Stimulated activated CD4-positive, alpha-beta T cell treated with anti-CD3 and anti-CD28 coated beads, Interleukin-2, amount 100 ng/mL, for 48 hours (primary cell): ENCODE measurements around the gene TSPAN17.
"Not testable (repeated sequence)": the region's sequence is repeated elsewhere in the genome, so short reads cannot be mapped to it uniquely, and the experiment has no call there.

Source experiments
- DNase-seq, 2 donors: peaks; one replicate each; pipeline ENCODE4 v3.0.0-alpha.2; 2020

Gene TSPAN17, protein sequence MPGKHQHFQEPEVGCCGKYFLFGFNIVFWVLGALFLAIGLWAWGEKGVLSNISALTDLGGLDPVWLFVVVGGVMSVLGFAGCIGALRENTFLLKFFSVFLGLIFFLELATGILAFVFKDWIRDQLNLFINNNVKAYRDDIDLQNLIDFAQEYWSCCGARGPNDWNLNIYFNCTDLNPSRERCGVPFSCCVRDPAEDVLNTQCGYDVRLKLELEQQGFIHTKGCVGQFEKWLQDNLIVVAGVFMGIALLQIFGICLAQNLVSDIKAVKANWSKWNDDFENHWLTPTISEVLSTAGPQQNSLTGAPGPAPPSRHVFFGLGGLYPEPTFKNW

DNA sequence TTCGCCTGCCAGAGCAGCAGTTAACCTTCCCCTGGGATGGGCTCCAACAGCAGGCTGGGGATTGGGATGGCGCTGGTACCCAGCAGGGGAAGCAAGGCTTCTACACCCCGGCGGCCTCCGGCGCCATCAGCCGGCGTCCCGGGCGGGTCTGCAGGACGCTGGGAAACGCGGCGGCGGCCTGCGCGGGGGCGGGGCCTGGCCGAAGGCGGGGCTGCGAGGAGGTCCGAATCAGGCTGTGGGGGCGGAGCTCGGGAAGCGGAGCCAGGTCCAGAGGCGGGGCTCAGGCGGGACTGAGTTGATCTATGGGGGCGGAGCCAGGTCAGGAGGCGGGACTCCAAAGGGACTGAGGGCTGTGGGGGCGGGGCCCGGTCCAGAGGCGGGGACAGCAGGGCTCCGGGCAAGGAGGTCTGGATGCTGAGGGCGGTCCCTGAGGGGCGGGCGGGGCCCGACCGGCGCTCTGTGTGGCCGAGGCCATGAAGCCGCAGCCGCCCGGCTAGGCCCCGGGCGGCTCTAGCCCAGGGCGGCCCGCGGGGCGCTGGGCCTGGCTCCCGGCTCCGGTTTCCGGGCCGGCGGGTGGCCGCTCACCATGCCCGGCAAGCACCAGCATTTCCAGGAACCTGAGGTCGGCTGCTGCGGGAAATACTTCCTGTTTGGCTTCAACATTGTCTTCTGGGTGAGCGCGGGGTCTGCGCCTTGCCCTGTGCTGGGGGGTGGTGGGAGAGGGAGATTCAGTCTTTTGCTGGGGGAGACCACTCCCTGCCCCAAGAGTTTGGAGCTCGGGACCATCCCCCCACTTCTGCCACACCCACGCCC lies at the start of gene TSPAN17:
Gene TSPAN17, plus strand, starts transcription at position 455 of the 813 bp plus-strand sequence. Its CDS starts 132 bp downstream, at position 587.
- peak; percentile 99 to 100 for DNase-seq

DNA sequence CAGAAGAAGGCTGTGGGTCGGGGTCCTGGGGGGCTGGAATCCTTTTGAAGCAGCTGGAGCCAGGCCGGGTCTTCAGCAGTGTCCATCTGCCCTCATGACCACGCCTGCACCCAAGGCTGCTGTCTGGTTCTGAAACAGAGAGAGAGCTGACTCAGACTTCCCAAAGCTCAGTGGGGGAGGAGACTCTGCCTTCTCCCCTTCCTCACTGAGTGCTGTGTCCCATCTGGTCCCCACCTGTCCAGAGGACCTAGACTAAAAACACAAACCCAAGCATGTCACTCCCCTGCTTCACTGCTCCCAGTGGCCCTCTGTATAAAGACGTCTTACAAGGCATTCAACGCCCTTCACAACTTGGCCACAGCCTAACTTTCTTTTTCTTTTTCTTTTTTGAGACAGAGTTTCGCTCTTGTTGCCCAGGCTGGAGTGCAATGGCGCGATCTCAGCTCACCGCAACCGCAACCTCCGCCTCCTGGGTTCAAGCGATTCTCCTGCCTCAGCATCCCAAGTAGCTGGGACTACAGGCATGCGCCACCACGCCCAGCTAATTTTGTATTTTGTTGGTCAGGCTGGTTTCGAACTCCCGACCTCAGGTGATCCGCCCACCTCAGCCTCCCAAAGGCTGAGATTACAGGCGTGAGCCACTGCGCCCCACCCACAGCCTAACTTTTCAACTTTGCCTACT lies 47.4 kb upstream of the TSPAN17 start:
- not testable (repeated sequence) for DNase-seq

DNA sequence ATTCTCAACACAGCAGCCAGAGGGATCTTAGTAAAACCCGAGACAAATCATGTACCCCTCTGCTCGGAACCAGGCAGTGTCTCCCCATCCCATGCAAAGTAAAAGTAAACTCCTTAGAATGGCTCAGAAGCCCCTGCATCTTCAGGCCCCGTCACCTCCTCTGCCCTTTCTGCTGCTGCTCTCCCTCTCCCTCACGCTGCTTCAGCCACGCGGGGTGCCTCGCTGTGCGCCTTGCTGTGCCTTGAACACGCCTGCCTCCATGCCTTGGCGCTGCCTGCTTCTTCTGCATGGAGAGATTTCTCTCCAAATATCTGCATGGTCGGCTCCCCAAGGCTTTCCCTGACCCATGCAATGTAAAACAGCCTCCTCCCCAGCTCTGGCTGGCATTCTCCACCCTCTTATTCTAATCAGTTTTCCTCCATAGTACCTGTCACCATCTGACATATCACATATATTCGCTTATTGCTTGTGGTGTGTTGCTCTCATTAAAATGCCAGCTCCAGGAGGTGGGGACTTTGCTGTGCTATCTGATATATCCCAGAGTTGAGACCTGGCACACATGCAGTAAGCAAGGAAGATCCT lies 45.3 kb upstream of the TSPAN17 start:
- no peak for DNase-seq

DNA sequence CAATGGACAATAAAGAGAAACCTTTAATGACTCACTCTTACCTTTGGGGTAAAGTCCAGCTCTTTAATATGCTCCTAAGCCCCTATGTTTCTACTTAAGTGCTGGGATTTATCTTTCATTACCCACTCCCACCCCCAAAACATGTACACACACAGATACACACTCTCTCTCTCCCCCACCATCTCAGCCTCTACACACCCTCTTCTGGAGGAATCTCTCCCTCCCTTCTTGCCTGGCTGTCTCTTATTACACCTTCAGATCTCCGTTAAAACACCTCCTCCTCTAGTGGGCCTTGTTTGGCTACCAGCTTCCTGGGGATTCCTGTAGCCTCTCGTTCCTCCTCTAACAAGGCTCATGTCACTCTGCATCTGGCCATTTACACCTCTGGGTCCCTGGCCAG lies 44.2 kb upstream of the TSPAN17 start:
- DNase-seq, result no peak

DNA sequence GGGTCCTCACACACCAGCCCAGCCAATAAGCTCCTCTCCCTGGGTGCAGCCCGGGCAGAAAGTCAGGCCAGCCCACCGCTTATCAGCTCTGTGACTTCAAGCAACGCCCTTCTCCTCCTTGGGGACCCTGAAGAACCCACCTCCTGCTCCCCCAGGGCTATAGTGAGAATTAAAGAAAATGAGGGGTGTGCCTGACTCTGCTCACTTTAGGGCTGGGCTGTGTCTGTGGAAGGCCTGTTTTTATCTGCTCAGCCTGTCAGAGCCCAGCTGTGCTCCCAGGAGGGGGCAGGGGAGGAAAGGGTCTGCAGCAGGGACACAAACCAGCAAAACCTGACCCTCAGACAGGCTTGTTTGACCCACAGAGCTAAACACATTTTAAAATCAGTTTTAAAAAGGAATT lies 41.3 kb upstream of the TSPAN17 start:
- DNase-seq, result no peak

DNA sequence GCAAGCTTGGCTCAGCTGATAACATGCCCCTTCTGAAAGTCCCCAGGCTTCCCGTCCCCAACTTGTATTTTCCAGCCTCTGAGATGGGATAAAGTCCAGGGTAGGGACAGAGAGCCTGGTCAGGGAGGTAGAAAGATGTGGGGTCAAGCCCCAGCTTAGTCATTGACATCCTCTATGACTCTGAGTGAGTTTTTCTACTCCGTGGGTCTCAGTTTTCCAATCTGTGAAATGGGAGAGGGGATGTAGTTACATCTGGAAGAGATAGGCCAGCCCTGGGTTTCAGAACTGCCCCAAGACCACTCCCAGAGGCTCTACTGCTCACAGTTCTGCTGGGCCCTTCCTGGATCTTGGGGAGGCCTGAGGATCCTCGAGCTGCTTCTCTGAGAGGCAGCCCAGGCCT lies 40.4 kb upstream of the TSPAN17 start:
- DNase-seq, result no peak

DNA sequence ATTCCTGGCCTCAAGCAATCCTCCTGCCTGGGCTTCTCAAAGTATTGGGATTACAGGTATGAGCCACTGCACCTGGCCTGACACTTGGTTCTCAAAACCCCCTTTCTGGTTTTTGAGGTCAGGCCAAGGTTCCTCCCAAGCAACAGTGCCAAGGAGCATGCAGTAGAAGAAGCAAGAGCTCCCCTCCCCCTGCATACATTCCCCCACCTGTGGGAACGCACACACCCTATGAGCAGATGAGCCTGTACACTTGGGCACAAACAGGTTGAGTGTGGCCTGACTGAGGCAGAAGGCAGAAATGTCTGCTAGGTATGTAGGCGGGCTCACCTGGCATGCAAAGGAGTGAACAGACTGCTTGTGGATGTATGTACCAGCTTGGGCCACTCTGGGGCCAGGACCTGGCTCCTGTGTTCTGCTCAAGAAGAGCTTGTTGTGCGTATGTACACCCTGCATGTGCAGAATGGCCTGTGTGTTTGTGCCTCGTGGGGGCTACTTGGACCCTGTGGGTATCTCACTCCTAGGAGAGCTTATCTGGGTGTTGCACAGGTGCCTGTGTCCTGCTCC lies 39.1 kb upstream of the TSPAN17 start:
- no peak for DNase-seq

DNA sequence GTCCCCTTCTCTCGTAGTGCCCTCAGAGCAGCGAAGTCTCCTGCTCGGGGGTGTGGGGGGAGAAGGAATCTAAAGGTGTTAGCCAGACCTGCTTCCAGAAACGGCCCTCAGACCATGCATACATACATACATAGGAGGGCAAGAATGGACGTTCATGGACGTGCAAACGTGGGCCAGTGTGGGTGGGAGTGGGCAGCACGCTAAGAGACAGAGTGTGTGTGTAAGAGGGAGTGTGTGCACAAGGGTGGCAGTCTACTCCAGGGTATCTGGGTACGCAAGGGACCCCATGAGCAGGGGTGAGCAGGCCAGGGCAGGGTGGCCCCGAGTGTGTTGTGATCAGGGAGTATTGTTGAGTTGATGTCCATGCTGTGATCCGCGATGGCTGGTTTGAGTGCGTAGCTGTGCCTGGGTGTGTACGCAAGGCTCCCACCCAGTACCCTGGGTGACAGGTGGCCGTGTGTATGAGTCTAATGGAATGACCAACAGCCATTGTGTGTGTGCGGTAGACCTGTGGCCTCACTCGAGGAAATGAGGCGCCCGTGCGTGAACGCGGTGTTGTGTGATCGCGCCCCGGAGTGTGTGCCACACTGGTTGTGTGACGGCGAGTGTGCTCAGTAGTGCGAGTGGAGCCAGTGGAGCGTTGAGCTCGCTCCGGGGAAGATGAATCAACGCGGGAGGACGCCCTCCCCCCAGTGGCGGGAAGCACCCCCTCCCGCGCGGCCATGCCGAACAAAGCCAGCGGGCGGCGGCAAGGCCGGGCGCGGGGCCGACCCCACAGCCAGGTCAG lies 38.2 kb upstream of the TSPAN17 start:
- DNase-seq, result no peak

DNA sequence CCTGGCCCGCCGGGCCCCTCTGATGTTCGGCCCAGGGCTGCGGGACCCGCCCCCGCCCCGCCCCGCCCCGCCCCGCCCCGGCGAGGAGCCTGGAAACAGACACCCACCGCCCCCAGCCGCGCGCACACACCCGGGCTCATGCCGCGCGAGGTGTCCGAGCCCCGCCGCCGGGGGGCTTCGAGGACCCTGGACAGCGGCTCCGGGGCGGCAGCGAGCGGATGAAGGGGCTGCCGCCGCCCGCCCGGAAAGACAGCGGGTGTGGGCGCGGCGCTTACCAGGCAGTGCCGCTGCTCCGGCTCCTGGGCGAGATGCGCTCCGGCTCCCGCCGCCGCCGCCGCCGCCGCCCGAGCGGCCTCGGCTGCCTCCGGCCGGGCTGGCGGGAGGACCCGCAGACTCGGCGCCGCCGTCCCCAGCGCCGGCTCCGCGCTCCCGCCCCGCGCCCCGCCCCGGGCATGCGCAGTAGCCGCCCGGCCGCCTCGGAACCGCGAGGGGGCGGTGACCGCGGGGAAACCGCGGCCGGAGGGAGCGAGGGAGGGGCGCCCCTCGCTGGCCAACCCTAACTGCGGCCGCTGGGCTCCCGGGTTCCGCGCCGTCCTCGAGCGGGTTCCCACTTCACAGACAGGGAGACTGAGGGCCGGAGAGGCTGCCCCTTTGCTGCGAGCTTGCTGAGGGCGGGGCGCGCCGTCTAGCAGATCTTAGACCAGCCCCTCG lies 37.4 kb upstream of the TSPAN17 start, which contains the start of gene GPRIN1:
Gene GPRIN1, minus strand, starts transcription at position 433 of the 711 bp plus-strand sequence. CDS start 10,322 bp downstream, outside the sequence.
- DNase-seq, result peak; percentile 49 to 70

DNA sequence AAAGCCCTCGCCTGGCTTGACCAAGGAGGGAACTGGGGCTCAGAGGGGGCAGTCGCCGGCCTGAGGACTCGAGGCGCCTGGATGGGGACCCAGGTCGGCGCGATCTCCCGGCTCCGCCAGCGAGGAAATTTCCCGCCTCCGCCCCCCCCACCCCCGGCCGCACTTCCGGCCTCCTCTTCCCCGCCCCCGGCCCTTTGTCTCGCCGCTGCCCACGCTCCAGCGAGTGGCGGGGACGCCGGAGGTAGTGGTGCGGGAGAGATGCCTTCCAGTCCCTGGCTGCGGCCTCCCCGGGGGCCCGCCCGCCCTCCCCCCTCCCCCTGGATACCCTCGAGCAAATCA lies 36.9 kb upstream of the TSPAN17 start:
- no peak for DNase-seq

DNA sequence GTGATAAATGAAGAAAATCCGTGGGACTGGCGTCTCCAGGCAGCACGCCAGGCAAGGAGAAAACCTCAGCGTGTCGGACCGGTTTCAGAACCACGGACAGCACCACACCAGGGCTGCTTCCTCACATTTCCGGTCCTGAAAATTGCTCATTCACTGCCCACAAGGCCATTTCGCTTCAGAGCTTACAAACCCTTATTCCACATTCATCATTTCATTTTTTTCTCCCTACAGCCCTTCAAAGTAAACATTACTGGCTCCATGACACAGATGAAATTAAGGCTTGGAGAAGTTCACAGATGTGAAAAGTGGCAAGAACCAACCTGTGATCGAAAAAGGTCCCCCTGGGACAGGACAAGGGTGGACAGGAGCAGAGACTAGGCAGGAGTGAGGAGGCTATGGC lies 35.8 kb upstream of the TSPAN17 start:
- DNase-seq, result peak; percentile 52 to 53

DNA sequence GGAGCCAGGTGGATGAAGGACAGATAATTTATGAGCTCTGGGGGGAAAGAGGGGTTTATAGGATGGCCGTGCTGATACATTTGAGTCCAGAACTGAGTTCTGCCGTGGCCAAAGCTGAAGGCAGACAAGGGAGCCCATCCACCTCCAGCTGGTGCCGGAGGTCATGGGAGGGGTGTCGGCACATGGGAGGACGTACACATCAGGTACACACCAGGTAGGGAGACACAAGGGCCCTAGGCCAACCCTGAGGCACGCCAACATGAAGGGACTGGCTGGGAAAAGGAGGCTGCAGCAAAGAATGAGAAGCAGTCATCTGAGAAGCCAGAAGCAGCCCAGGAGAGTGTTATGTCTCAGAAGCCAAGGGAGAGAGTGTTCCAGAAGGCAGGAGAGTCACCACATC lies 35.3 kb upstream of the TSPAN17 start:
- DNase-seq, result no peak

DNA sequence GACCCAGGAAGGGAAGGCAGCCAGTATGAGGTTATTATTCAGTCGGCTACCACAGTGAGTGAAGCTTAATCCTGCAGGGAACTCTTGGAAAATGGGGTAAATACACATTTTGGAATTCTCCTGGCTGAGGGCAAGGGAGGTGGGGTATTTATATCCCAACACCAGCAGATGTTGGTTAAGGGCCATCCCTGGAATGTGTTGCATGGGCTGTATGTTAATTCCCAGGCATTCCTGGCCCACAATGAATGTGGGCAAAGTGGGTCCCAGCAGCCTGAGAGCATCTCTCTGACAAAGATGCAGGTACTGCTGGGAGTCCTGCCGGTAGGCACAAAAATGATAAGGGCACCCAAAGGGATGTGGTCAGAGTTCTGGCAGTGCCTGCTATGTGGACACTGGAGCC lies 34.4 kb upstream of the TSPAN17 start:
- DNase-seq, result no peak

DNA sequence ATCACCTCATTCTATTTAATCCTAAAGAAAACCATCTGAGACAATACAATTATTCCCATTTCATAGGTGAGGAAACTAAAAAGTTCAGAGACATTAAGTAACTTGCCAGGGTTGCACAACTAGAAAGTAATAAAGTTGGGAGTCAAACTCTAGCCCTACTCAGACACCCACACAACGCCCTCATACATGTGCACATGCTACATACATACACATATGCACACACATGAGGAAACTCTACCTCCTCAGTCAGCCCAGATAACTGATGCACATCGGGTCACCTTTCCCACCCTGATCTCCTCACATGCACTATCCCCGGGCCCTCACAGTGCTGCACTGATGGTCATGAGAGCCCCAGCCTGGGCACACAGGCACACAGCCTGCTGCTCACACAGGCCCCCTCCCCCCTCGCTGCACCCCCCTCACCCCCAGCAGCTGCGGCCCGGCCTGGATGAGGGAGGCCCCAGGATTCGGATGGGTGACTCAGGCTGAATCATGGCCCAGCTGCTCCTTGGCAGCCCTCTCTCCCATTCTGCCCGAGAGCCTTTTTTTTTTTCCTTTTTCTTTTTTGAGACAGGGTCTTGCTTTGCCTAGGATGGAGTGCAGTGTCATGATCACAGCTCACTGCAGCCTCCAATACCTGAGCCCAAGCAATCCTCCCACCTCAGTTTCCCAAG lies 32.3 kb upstream of the TSPAN17 start:
- no peak for DNase-seq

DNA sequence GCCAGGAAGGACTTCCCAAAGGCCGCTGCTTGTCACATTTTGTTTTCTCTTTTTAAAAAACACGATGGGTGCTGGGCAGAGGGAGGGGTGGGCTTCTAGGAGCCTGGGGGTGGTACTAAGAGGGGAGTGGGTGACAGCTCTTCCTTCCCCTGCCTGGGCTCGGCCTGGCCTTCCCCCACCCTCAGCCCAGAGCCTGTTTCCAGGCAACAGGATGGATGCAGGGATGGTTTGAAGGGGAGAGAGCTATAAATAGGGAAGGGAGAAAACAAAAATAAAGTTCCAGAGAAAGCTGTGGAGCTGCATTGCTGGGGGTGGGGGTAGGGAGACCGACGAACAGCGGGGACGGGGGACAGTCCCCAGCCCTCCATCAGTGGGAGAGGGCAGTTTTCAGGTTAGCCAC lies 30.8 kb upstream of the TSPAN17 start:
- no peak for DNase-seq

DNA sequence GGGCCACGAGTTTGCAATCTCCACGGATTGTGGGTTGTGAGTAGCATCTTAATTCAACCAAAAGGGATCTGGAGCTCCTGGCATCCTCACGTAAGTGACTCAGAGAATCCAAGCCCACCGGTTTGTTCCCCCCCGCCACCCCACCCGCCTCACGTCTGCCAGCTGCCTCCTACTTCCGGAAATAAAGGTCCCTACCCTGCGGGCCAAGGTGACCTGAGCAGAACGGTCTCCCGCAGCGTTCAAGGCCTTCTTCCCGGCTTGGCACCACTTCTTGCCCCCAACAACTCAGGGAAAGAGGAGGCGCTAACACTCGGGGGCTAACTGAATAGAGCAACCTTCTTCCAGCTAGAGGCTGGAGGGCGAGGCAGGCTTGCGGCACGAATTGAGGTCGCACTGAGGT lies 28.5 kb upstream of the TSPAN17 start:
- no peak for DNase-seq

DNA sequence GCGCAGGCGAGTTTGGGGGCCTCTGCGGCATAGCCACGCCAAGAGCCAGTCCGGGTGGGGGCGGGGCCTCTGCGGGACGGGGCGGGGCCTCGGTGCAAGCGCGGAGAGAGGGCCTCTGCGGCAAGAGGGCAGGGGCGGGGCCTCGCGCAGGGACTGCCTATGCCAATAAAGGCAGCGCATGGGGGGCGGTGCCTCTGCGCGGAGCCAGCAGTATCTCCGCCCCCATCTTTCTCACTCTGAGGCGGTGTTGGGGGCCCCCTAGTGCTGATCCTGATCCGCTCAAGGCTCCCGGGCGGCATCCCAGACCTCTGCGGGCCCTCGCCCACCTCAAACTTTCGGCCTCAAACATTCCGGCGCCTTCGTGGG lies 28.1 kb upstream of the TSPAN17 start:
- peak; percentile 66 to 84 for DNase-seq

DNA sequence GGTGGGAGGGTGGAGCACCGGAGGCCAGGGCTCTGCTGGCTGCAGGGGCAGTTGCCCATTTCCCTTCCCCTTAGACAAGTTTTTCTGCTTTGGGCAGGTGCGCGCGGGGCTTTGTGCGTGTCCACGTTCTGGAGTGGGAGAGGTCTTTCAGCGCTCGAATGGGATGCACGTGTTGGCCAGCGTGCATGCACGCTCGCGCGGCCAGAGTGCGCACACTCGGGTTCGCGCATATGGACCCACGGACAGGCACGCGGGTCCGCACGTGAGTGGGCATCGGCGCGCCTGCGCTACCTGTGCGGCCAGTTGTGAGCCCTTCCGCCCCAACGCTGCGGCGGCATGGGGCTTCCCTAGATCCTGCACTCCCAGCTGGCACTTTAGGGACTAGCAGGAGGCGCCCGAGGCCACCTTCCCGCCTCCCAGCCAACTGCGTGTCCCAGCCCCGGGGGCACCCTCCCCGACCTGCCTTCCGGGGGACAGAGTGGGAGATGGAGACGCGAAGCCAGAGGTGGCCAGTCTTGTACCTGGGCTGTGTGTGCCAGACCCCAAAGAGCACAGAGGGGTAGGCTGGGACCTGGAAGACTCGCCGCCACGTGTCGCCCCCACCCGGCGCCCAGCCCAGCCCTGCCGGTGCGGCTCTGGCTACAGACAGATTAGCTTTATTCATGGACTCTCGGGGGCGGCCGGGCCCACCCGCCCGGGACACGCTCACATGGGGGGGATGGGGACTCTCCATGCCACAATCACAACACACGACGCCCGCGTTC lies 27.5 kb upstream of the TSPAN17 start:
- DNase-seq, result no peak

DNA sequence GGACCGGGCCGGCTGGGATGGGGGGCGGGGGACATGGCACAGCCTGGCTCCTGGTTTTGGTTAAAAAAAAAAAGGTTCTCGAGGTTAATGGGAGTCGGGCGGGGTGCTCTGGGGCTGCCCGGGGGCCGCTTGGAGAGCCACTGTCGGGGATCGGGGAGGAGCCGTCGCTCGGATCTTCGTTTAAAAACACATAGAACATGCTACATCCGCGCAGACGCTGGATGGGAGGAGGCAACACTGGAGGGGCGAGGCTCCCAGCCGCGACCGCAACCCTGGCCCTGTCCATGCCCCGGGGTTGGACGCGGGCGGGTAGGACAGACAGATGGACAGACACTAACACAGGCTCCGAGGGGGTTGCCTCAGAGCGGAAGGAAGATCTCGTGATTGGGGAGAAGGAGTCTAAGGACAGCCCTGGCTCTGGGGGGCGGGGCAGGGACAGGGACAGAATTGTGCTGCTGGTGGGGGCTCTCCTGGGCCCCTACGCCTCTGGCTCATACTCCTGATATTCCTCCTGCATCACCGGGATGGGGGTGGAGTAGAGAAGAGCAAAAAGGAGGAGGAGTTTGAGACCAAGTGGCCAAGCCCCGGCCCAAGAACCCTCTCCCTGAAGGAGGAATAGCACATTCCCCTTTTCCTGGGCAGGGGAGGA lies 26.8 kb upstream of the TSPAN17 start:
- DNase-seq, result no peak

DNA sequence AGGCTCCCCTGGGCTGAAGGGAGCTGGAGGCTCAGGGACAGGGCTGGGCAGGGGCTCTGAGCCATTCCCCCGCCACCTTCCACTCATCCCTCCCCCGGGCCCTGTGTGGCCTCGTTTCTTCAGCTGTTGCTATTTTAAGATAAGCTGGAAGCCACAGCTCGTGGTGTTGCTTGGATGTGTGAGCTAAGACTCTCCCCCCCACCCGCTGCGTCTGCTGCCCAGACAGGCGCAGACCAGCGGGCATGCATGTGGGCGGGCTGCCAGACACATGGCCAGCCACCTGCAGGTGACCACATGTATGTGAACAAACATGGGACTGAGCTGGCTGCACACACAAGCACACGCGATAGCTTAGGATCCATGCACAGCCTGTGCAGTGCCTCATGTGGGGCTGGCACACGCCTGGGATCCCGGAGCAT lies 25.6 kb upstream of the TSPAN17 start:
- DNase-seq, result no peak
